A172 (cell line): ENCODE measurements around the gene CDX2. TPM values are rescaled to one million over a fixed set of nuclear protein-coding genes. Genes with fewer than 3 reads are reported as not detected.
"Not testable (repeated sequence)": the region's sequence is repeated elsewhere in the genome, so short reads cannot be mapped to it uniquely, and the experiment has no call there.

ENCODE experiments used
- DNase-seq: peaks from one replicate; pipeline ENCODE4 v3.0.0-alpha.2; 2015; ENCODE audit warnings: low spot score
- total RNA-seq: library from RNA; depleted of rRNA; stranded (reverse); fragments of >200 nt; shearing (Covaris generic); gene quantifications from 2 replicates; pipeline ENCODE4 v1.2.3, GENCODE V29; 2014

CDX2 gene
- total RNA-seq, 1 experiment from 2014 or later: not detected

- no peak for DNase-seq
Measured at GRCh38 chr13:27964741-27965323, 4.3 kb downstream of the CDX2 start.

- DNase-seq: not testable (repeated sequence)
Measured at GRCh38 chr13:27964206-27964605, 4.9 kb downstream of the CDX2 start.

GRCh38 chr13:27963491-27963890, 5.6 kb downstream of the CDX2 start:
- no peak for DNase-seq

GRCh38 chr13:27962982-27963381, 6.1 kb downstream of the CDX2 start:
- DNase-seq: no peak

- DNase-seq: no peak
Measured at GRCh38 chr13:27962128-27962841, 6.8 kb downstream of the CDX2 start.

- DNase-seq: no peak
Measured at GRCh38 chr13:27961227-27962085, 7.7 kb downstream of the CDX2 start.

GRCh38 chr13:27960362-27961226, 8.5 kb downstream of the CDX2 start:
- peak; percentile 4 for DNase-seq

GRCh38 chr13:27959976-27960361, 9.1 kb downstream of the CDX2 start:
- no peak for DNase-seq

GRCh38 chr13:27956576-27957300, 12.4 kb downstream of the CDX2 start:
- DNase-seq: no peak

- DNase-seq: no peak
Measured at GRCh38 chr13:27955014-27955591, 14.0 kb downstream of the CDX2 start.

GRCh38 chr13:27954406-27954851, 14.7 kb downstream of the CDX2 start:
- no peak for DNase-seq

GRCh38 chr13:27953676-27954405, 15.3 kb downstream of the CDX2 start:
- DNase-seq: no peak

- DNase-seq: no peak
Measured at GRCh38 chr13:27952876-27953675, 16.0 kb downstream of the CDX2 start.

- no peak for DNase-seq
Measured at GRCh38 chr13:27942972-27943371, 26.1 kb downstream of the CDX2 start.

GRCh38 chr13:27933580-27934328, 35.4 kb downstream of the CDX2 start:
- no peak for DNase-seq

- no peak for DNase-seq
Measured at GRCh38 chr13:27933118-27933517, 36.0 kb downstream of the CDX2 start.

- DNase-seq: no peak
Measured at GRCh38 chr13:27929868-27930267, 39.2 kb downstream of the CDX2 start.
